Mesendoderm (in vitro differentiated cells): ENCODE data around the gene TRIM10.

ENCODE experiments used
- DNase-seq: peaks from one replicate; pipeline ENCODE4 v3.0.0; 2013
- H2AK5ac ChIP-seq: 2 replicates; pipeline ENCODE4 v1.6.1; 2013; ENCODE audit warnings: low read length, inconsistent platforms
- H2BK120ac ChIP-seq: 2 replicates; pipeline ENCODE4 v1.6.1; 2013; ENCODE audit warnings: low read depth, mild to moderate bottlenecking, low read length, moderate library complexity, mixed read lengths
- H2BK15ac ChIP-seq: replicated peaks from 2 replicates; pipeline ENCODE4 v1.6.1; 2013; ENCODE audit warnings: low read depth, mild to moderate bottlenecking, moderate library complexity
- H2BK5ac ChIP-seq: 2 replicates; pipeline ENCODE4 v1.6.1; 2013; ENCODE audit warnings: low read length, inconsistent platforms
- H3K18ac ChIP-seq: 2 replicates; pipeline ENCODE4 v1.6.1; 2013; ENCODE audit warnings: mild to moderate bottlenecking, low read length, mixed read lengths
- H3K23ac ChIP-seq: one replicate; pipeline ENCODE4 v1.6.1; 2013; ENCODE audit warnings: low read length
- H3K27ac ChIP-seq: 2 replicates; pipeline ENCODE4 v1.5.1; 2013; ENCODE audit warnings: low read depth, mild to moderate bottlenecking, inconsistent platforms, low read length, moderate library complexity
- H3K27me3 ChIP-seq: 2 replicates; pipeline ENCODE4 v1.6.1; 2013; ENCODE audit warnings: low read length, control low read depth, mild to moderate bottlenecking, inconsistent platforms; ENCODE audit not compliant: insufficient read depth, poor library complexity
- H3K36me3 ChIP-seq: 2 replicates; pipeline ENCODE4 v1.6.1; 2013; ENCODE audit warnings: low read length, inconsistent platforms; ENCODE audit not compliant: control insufficient read depth, insufficient read depth
- H3K4ac ChIP-seq: one replicate; pipeline ENCODE4 v1.6.1; 2013; ENCODE audit warnings: low read depth, mild to moderate bottlenecking, low read length, moderate library complexity
- H3K4me1 ChIP-seq: 2 replicates; pipeline ENCODE4 v1.6.1; 2013; ENCODE audit warnings: low read depth, low read length, inconsistent platforms; ENCODE audit not compliant: control insufficient read depth
- H3K4me2 ChIP-seq: 2 replicates; pipeline ENCODE4 v1.6.1; 2013; ENCODE audit warnings: low read length
- H3K4me3 ChIP-seq: 2 replicates; pipeline ENCODE4 v1.5.1; 2013; ENCODE audit warnings: mild to moderate bottlenecking, low read length
- H3K56ac ChIP-seq: one replicate; pipeline ENCODE4 v1.6.1; 2013; ENCODE audit warnings: low read length
- H3K79me1 ChIP-seq: 2 replicates; pipeline ENCODE4 v1.6.1; 2013; ENCODE audit warnings: low read length, inconsistent platforms
- H3K79me2 ChIP-seq: 2 replicates; pipeline ENCODE4 v1.6.1; 2013; ENCODE audit warnings: mild to moderate bottlenecking, low read length; ENCODE audit not compliant: control insufficient read depth, insufficient read depth
- H3K9ac ChIP-seq: 2 replicates; pipeline ENCODE4 v1.6.1; 2013; ENCODE audit warnings: low read length, inconsistent platforms
- H4K5ac ChIP-seq: one replicate; pipeline ENCODE4 v1.6.1; 2013; ENCODE audit warnings: low read length
- H4K8ac ChIP-seq: one replicate; pipeline ENCODE4 v1.6.1; 2013; ENCODE audit warnings: low read depth, mild to moderate bottlenecking, control low read depth, low read length, moderate library complexity
- WGBS: extraction: QIAGEN DNeasy Blood & Tissue Kit; methylation state at CpG from one replicate; pipeline ENCODE4 v1.1.7; 2013; ENCODE audit warnings: low lambda C conversion rate, missing lambda C conversion rate; ENCODE audit not compliant: insufficient coverage; ENCODE audit errors: extremely low coverage; 5-methylcytosine and 5-hydroxymethylcytosine counted together

Gene TRIM10

DNA sequence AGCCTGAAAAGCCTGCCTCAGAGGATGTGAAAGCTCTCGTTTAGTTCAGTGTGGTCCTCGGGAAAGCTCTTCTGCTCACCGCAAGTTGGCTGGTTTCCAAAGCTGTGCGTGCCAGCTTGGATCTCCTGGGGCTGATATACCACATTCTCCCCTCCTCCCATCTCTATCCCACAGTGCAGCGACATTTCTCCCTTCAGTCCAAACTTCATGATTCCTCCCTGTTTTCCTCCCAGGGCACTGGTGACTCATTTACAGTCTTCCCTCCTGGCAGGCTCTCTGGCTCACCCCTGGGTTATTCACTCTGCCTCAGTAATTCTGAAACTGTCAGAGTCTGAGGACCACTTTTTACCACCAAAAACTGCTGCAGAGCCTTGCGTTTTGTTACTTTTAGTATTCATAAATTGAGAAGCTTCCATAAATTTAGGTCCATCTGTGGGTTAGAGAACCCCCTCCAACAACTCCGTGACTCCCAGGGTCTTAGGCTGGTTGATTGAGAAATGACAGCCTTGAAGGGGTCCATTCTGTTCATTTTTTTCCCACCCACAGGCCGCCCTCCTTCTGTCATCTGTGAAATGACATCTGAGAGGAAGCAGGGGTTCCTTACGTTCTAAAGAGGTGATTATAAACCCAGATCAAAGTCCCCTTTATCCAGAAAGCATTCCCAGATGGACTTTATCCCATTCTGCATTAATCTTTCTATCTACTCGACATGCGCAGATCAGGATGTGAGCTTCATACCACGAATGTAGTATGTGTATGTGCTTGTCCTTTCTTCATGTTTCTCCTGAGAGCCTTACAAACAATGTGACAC lies 6.1 kb downstream of the TRIM10 start:
- Histone ChIP-seq H3K27ac (no peak overlapping the region), H4K8ac (no peak overlapping the region), H4K5ac (no peak overlapping the region), H3K79me1 (no peaks in the 10 kb centered on the region), H3K23ac (no peak overlapping the region), H2BK15ac (no peak overlapping the region), H2BK120ac (no peak overlapping the region), H3K4me2 (no peak overlapping the region), H3K79me2 (no peaks in the 10 kb centered on the region), H3K4me3 (no peak overlapping the region), H2BK5ac (no peak overlapping the region), H2AK5ac (no peak overlapping the region), H3K4ac (no peak overlapping the region), H3K36me3 (no peaks in the 10 kb centered on the region), H3K27me3 (no peaks in the 10 kb centered on the region), H3K56ac (no peak overlapping the region), H3K9ac (no peak overlapping the region), H3K18ac (no peak overlapping the region), H3K4me1 (no peaks in the 10 kb centered on the region)
- WGBS = no CpG with 5 or more reads among the region's 12 CpGs
- DNase-seq = no peak

DNA sequence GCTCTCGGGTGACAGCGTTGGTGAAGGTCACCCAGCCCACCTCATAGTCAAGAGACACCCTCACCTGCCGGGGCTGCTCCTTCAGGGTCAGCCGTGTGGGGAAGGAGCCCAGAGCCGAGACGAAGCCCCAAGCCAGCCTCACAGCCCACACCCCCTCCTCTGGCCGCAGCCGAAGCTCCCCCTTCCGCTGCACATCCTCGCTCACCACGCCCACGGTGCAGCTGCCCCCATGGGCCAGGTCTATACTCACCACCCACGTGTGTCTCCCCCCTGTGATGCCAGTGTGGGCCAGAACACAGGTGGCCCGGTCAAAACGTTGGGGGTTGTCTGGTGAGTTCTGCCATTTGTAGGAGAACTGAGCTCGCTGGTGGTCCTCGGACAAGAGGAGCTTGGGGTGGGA lies 7.0 kb downstream of the TRIM10 start:
- Histone ChIP-seq H3K79me2 (no peaks in the 10 kb centered on the region), H3K18ac (no peak overlapping the region), H3K56ac (no peak overlapping the region), H2AK5ac (no peak overlapping the region), H3K9ac (no peak overlapping the region), H3K4ac (no peak overlapping the region), H4K8ac (no peak overlapping the region), H3K4me3 (no peak overlapping the region), H3K79me1 (no peaks in the 10 kb centered on the region), H3K4me2 (no peak overlapping the region), H4K5ac (no peak overlapping the region), H3K36me3 (no peaks in the 10 kb centered on the region), H2BK120ac (no peak overlapping the region), H2BK5ac (no peak overlapping the region), H3K4me1 (no peaks in the 10 kb centered on the region), H3K27ac (no peak overlapping the region), H3K27me3 (no peaks in the 10 kb centered on the region), H2BK15ac (no peak overlapping the region), H3K23ac (no peak overlapping the region)
- no CpG with 5 or more reads among the region's 17 CpGs for WGBS
- no peak for DNase-seq

DNA sequence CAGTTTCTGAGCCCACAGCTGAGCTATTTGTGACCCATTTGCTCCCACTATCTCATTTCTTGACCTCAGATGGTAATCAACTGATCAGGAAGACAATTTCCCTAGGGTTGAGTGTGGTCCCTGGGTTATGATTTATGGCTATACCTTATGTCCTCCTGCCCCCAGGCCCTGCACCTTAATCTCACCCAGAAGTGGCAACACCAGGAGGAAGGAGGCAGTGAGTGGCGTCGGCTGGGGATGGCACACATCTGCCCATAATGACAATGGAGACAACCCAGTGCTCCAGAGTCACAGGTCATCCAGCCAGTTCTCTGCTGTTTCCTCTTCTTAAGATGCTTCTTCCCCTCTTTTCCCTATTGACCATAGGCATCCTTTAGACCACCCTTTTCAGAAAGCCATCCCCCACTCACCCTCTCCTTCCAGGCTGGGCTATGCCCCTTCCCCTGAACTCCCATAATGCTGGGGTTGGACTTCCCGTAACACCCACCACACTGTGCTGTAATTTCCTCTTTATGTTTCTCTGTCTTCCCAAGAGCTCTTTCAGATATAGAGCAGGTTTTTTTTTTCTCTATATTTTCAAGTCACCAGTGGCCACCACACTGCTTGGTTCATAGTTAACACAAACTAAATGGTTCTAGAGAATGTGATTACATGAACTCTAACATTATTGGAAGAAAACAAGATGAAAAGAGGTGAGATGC lies 8.0 kb downstream of the TRIM10 start:
- Histone ChIP-seq H3K9ac (no peak overlapping the region), H3K18ac (no peak overlapping the region), H3K27me3 (no peaks in the 10 kb centered on the region), H4K5ac (no peak overlapping the region), H2BK5ac (no peak overlapping the region), H3K4me3 (no peak overlapping the region), H3K36me3 (no peaks in the 10 kb centered on the region), H3K56ac (no peak overlapping the region), H3K79me2 (no peaks in the 10 kb centered on the region), H3K4me2 (no peak overlapping the region), H2BK15ac (no peak overlapping the region), H3K4ac (no peak overlapping the region), H3K23ac (no peak overlapping the region), H2AK5ac (no peak overlapping the region), H3K79me1 (no peaks in the 10 kb centered on the region), H3K4me1 (no peaks in the 10 kb centered on the region), H3K27ac (no peak overlapping the region), H2BK120ac (no peak overlapping the region), H4K8ac (no peak overlapping the region)
- no peak for DNase-seq
- no CpG with 5 or more reads among the region's 3 CpGs for WGBS

GRCh38 chr6:30152016-30152673 lies 8.9 kb downstream of the TRIM10 start:
- no peak overlapping the region for H3K23ac ChIP-seq
- H3K79me1 ChIP-seq = no peaks in the 10 kb centered on the region
- no peaks in the 10 kb centered on the region for H3K4me1 ChIP-seq
- H3K27ac ChIP-seq = no peak overlapping the region
- no peaks in the 10 kb centered on the region for H3K79me2 ChIP-seq
- H4K8ac ChIP-seq = no peak overlapping the region
- H2BK5ac ChIP-seq = no peak overlapping the region
- no CpG with 5 or more reads among the region's 4 CpGs for WGBS
- H2AK5ac ChIP-seq = no peak overlapping the region
- H3K56ac ChIP-seq = no peak overlapping the region
- no peak overlapping the region for H2BK15ac ChIP-seq
- no peaks in the 10 kb centered on the region for H3K36me3 ChIP-seq
- H3K4me3 ChIP-seq = no peak overlapping the region
- no peak overlapping the region for H3K4me2 ChIP-seq
- no peak overlapping the region for H2BK120ac ChIP-seq
- H3K18ac ChIP-seq = no peak overlapping the region
- no peaks in the 10 kb centered on the region for H3K27me3 ChIP-seq
- H3K4ac ChIP-seq = no peak overlapping the region
- no peak overlapping the region for H4K5ac ChIP-seq
- H3K9ac ChIP-seq = no peak overlapping the region
- DNase-seq = no peak

DNA sequence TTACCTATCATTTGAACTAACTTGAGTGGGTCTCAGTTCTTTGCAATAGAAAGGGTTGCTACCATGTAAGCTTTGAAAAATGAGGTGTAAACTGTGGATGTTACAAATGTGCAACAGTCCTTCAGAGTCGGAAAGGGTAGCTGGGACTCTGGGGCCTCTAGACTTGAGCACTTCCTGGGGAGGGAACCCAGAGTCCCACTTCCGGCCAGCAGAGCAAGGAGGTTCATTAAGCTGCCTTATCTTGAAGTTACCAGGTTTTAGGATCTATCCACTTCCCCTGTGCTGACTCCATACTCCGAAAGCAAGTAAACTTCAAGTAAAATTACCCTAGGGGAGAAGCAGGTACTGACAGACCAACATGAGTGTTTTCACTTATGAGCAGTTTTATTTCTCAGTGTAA lies 9.4 kb downstream of the TRIM10 start:
- no peak overlapping the region for H3K18ac ChIP-seq
- H3K4me1 ChIP-seq = no peaks in the 10 kb centered on the region
- no peaks in the 10 kb centered on the region for H3K79me1 ChIP-seq
- no peak overlapping the region for H3K56ac ChIP-seq
- no peak for DNase-seq
- H4K8ac ChIP-seq = no peak overlapping the region
- no peak overlapping the region for H2AK5ac ChIP-seq
- no peak overlapping the region for H3K4me2 ChIP-seq
- no peak overlapping the region for H3K23ac ChIP-seq
- no peaks in the 10 kb centered on the region for H3K36me3 ChIP-seq
- no peak overlapping the region for H4K5ac ChIP-seq
- no peaks in the 10 kb centered on the region for H3K79me2 ChIP-seq
- H3K27ac ChIP-seq = no peak overlapping the region
- no peak overlapping the region for H2BK5ac ChIP-seq
- H3K4ac ChIP-seq = no peak overlapping the region
- H3K9ac ChIP-seq = no peak overlapping the region
- no peaks in the 10 kb centered on the region for H3K27me3 ChIP-seq
- H2BK120ac ChIP-seq = no peak overlapping the region
- H3K4me3 ChIP-seq = no peak overlapping the region
- no CpG with 5 or more reads among the region's 3 CpGs for WGBS
- no peak overlapping the region for H2BK15ac ChIP-seq
